A673 (cell line): ENCODE data around the gene EFHC1.

Source experiments
- CTCF ChIP-seq: fragments of 300-800, 200-600 bp; sonication (generic); conservative IDR thresholded peaks from 2 replicates; pipeline ENCODE4 v1.5.1; 2017; ENCODE audit warnings: low read depth, mild to moderate bottlenecking, antibody characterized with exemption, low read length, moderate library complexity, mixed read lengths
- EZH2 ChIP-seq: fragments of 200-600 bp; sonication (generic); IDR thresholded peaks from 2 replicates; pipeline ENCODE4 v1.6.1; 2017; ENCODE audit warnings: borderline replicate concordance, low read depth, mild to moderate bottlenecking, mixed read lengths, antibody characterized with exemption, low read length; ENCODE audit not compliant: poor library complexity, severe bottlenecking

GRCh38 chr6:52375780-52376556, 44.2 kb upstream of the EFHC1 start:
- TF ChIP-seq CTCF (no peak), EZH2 (no peak)
